Measurements from ENCODE around the gene XPNPEP1.

- no peak for TF ChIP-seq POLR2A (IDR thresholded peaks at IDR 0.05)
- TF ChIP-seq CTCF (IDR thresholded peaks at IDR 0.05): no peak
These were observed 102.5 kb downstream of the XPNPEP1 start for GRCh38 chr10:109820620-109821405.

Measured in transverse colon (tissue), 3 donors.